HG03175 (cell line): ENCODE data around the gene SLC23A1.
A peak's percentile ranks its signal among the peaks of the same experiment; 100 is the strongest.
"Not testable (repeated sequence)": the region's sequence is repeated elsewhere in the genome, so short reads cannot be mapped to it uniquely, and the experiment has no call there.

Experiments
- ATAC-seq: cut with Tn5 transposase; IDR thresholded peaks from one replicate; pipeline ENCODE4 v1.9.1; 2021; ENCODE audit warnings: mild to moderate bottlenecking, moderate library complexity; ENCODE audit not compliant: unreplicated experiment

SLC23A1 gene

GRCh38 chr5:139374909-139375308, 8.2 kb downstream of the SLC23A1 start:
- no peak for ATAC-seq

- no peak for ATAC-seq
Measured at GRCh38 chr5:139371482-139372435, 11.3 kb downstream of the SLC23A1 start.

DNA sequence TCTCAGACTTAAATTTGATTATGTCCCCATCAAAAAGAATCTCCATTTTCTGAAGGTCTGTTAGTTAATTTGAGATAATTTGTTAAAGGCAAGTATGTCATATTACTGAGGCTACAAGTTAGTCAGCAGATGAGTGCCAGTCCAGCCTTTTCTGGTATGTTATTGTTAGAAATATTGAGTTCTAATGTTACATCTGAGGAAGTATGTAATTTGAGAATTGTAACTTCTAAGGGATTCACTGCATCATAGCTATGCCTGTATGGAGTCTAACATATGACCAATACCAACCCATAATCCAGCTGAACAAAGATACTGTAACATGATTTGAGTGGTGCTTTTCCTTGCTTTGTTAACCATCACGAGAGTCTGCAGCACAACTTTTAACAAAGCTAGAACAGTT, 13.9 kb downstream of the SLC23A1 start:
- ATAC-seq, result no peak

DNA sequence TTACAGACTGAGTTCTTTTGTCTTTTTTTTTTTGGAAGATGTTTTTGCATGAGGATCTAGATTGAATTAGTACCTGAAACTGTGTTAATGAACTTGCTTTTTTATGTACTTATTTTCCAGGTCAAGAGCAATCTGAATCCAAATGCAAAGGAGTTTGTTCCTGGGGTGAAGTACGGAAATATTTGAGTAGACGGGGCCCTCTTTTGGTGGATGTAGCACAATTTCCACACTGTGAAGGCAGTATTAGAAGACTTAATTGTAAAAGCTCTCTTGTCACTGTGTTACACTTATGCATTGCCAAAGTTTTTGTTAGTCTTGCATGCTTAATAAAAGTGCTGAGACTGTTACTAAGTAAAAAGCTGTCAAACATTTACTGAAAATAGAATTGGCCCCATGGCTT, 14.5 kb downstream of the SLC23A1 start:
- no peak for ATAC-seq

DNA sequence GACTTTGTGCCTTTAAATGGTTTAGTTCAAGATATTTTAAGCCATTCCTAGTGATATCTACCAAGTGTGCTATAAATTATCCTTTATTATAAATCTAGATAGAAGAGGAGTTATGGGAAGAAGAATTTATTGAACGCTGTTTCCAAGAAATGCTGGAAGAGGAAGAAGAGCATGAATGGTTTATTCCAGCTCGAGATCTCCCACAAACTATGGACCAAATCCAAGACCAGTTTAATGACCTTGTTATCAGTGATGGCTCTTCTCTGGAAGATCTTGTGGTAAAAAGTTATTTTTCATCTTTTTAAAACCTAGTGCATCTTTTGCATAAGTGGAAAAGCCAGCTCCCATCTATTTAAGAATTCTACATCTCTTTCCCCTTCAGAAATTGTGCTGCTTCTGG, 18.6 kb downstream of the SLC23A1 start:
- ATAC-seq, result no peak

GRCh38 chr5:139363937-139364336, 19.2 kb downstream of the SLC23A1 start:
- ATAC-seq, result no peak

GRCh38 chr5:139361835-139362429, 21.2 kb downstream of the SLC23A1 start:
- ATAC-seq, result no peak

GRCh38 chr5:139360384-139360783, 22.7 kb downstream of the SLC23A1 start:
- ATAC-seq, result no peak

- ATAC-seq, result no peak
Measured at GRCh38 chr5:139358064-139358463, 25.0 kb downstream of the SLC23A1 start.

DNA sequence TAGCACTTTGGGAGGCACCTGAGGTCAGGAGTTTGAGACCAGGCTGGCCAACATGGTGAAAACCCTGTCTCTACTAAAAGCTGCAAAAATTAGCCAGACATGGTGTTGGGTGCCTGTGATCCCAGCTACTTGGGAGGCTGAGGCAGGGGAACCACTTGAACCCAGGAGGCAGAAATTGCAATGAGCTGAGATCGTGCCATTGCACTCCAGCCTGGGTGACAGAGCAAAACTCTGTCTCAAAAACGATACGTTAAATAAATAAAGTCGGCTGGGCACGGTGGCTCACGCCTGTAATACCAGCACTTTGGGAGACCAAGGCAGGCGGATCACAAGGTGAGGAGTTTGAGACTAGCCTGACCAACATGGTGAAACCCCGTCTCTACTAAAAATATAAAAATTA, 27.2 kb downstream of the SLC23A1 start:
- not testable (repeated sequence) for ATAC-seq

DNA sequence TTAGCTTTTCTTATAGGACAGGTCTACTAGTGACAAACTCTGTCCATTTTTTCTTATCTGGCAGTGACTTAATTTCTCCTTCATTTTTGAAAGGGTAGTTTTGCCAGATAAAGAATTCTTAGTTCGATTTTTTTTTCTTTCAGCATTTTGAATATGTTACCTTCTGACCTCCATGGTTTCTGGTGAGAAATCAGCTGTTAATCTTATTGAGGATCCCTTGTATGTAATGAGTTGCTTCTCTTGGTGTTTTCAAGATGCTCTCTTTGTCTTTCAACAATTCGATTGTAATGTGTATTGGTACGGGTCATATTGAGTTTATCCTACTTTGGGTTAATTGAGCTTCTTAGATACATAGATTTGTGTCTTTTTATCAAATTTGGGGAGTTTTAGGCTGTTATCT, 28.9 kb downstream of the SLC23A1 start:
- no peak for ATAC-seq

DNA sequence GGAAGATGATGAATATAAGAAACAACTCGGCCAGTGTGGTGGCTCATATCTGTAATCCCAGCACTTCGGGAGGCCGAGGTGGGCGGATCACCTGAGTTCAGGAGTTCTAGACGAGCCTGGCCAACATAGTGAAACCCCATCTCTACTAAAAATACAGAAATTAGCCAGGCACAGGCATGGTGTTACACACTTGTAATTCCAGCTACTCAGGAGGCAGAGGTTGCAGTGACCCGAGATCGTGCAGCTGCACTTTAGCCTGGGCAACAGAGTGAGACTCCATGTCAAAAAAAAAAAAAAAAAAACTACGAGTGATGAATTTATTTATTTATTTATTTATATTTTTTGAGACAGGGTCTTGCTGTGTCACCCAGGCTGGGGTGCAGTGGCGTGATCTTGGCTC, 35.2 kb downstream of the SLC23A1 start:
- ATAC-seq, result not testable (repeated sequence)

DNA sequence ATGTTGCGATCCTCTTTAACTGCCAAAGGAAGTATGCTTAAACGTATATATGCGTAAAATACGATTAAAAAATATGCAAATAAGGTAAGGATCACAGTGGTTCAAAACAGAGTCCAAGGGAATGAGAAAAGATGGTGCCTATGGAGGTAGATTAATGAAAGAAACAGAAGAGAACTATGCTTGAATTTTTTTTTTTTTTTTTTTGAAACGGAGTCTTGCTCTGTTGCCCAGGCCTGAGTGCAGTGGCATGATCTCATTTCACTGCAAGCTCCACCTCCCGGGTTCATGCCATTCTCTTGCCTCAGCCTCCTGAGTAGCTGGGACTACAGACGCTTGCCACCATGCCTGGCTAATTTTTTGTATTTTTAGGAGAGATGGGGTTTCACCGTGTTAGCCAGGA, 37.7 kb downstream of the SLC23A1 start:
- not testable (repeated sequence) for ATAC-seq

- ATAC-seq, result no peak
Measured at GRCh38 chr5:139344177-139344576, 38.9 kb downstream of the SLC23A1 start.

GRCh38 chr5:139343476-139343875, 39.6 kb downstream of the SLC23A1 start:
- no peak for ATAC-seq

DNA sequence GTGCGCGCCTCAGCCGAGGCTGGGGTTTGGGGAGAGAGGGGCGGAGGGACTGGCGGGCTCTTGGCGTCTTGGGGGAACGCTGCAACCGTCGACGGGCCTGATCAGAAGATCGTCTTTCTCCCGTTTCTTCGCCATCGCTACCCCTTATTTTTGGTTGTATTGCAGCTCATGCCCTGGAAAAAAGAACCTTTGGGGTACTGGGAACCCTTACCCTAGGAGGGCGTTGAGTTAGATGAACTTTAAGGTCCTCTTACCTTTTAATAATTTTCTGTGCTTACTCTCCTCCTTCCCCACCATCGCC, 40.7 kb downstream of the SLC23A1 start:
- no peak for ATAC-seq

DNA sequence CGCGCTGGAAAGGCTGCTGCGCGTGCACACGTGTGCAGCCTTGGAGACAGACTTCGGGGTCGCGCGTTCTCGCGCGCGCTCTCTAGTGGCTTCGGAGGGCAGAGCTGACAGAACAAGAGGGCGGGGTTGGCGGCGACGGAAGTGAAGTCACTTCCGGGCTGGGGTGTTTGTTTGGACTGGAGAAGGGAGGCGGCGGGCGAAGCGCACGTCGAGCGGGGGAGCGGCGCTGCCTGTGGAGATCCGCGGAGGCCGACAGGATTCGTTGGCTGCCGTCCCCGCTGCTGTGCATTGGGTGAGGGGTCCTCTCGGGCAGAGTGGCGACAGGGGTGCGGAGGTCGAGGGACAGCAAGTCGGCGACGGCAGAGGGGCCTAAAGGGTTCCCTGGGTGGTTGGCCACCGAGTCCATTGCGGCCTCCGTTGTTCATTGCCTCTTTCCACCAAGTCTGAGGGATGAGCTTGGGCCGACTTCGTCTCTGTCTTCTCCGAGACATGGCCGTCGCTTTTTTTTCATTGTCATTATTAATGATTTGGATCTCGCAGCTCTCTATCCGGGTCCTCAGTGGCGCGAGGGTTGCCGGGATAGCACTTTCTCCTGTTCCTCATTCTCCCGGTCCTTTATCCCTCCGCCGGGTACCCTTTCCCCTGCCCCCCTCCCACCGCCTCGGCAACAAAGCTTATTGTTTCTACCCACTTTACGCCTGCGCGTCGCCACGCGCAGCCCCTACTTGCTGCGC, 41.2 kb downstream of the SLC23A1 start, which contains the start of gene PAIP2:
Gene PAIP2 (plus strand): TSS at position 166 of the 734 bp plus-strand sequence. CDS start 21,931 bp downstream, outside the sequence.
- peak; percentile 89 for ATAC-seq

DNA sequence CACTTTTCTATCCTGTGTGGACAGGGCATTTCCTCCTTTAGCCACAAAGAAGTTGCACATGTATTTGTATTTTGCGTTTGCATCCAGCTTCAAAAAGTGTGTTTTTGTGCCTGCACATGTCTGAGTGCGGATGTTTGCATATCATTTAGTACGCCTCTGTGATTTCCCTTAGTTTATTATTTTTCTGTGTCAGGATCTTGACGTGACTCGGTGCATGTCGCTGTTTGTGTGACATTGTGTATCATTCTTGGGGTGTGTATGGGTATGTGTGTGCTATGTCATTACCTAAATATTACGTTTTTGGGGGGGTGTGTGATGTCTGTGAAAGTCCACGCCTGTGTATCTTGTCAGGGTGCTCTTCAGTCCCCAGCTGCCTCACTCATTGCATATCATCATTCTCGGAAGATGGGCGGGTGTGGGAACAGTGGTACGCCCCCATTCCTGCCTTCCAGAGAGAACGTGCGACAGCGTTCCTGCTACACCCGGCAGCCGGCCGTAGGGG, 41.9 kb downstream of the SLC23A1 start:
- ATAC-seq, result no peak

DNA sequence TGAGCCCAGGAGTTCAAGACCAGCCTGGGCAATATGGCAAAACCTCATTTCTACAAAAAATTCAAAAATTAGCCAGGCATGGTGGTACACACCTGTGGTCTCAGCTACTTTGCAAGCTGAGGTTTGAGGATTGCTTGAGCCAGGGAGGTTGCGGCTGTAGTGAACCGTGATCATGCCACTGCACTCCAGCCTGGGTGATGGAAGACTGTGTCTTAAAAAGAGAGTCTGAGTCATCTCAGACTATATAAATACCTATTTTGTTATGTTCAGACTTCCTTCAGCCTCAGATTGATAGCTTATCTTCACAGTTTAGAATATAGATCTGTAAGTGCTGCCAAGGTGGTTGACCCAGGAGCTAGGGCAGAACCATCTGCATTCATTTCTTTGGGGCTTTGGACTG, 43.0 kb downstream of the SLC23A1 start:
- ATAC-seq, result no peak

DNA sequence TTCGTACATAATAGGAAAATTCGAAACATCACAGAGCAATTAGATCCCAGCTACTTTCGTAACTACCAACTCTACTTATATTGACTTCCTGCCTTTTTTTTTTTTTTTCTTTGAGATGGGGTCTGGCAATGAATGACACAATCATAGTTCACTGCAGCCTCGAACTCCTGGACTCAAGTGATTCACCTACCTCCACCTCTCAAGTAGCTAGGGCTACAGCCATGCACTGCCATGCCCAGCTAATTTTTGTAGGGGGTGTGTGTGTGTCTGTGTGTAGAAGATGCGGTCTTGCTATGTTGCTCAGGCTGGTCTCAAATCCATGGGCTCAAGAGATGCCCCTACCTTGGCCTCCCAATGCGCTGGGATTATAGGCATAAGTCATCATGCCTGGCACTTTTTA, 47.3 kb downstream of the SLC23A1 start:
- ATAC-seq, result no peak
